ENCODE measurements around the gene NT5C3B. TPM values are rescaled to one million over a fixed set of nuclear protein-coding genes. Genes with fewer than 3 reads are reported as not detected.
A peak's percentile ranks its signal among the peaks of the same experiment; 100 is the strongest.
"Not testable (repeated sequence)": the region's sequence is repeated elsewhere in the genome, so short reads cannot be mapped to it uniquely, and the experiment has no call there.

Gene NT5C3B
- polyA plus RNA-seq (ENCODE audit: insufficient read depth in 1 of 5, insufficient read length in 5 of 5, low replicate concordance in 1 of 5) = 100 to 1,000 TPM in 3 of 5 donors, 10 to 100 TPM in 2; 86.8 to 105 (median 103) TPM
- long read RNA-seq, donor 1, transcript NT5C3B-216 (8 exons, 1,534 nt) = major isoform, 18 of 68 reads
- long read RNA-seq, donor 1, partial matches to known transcripts = 42 of 68 reads
- long read RNA-seq, donor 1, other reads (novel, unspliced or antisense) = 0 of 68 reads
- long read RNA-seq, donor 2, transcript NT5C3B-216 (8 exons, 1,534 nt) = major isoform, 25 of 64 reads
- long read RNA-seq, donor 2, partial matches to known transcripts = 33 of 64 reads
- long read RNA-seq, donor 2, other reads (novel, unspliced or antisense) = 0 of 64 reads
- long read RNA-seq, donor 3, transcript NT5C3B-216 (8 exons, 1,534 nt) = major isoform, 16 of 43 reads
- long read RNA-seq, donor 3, partial matches to known transcripts = 20 of 43 reads
- long read RNA-seq, donor 3, other reads (novel, unspliced or antisense) = 0 of 43 reads
- long read RNA-seq, donor 4, transcript NT5C3B-216 (8 exons, 1,534 nt) = major isoform, 10 of 21 reads
- long read RNA-seq, donor 4, partial matches to known transcripts = 7 of 21 reads
- long read RNA-seq, donor 4, other reads (novel, unspliced or antisense) = 0 of 21 reads
- long read RNA-seq, donor 5, transcript NT5C3B-216 (8 exons, 1,534 nt) = major isoform, 20 of 57 reads
- long read RNA-seq, donor 5, partial matches to known transcripts = 27 of 57 reads
- long read RNA-seq, donor 5, other reads (novel, unspliced or antisense) = 5 of 57 reads
- long read RNA-seq, donor 6, transcript NT5C3B-216 (8 exons, 1,534 nt) = major isoform, 30 of 71 reads
- long read RNA-seq, donor 6, partial matches to known transcripts = 23 of 71 reads
- long read RNA-seq, donor 6, other reads (novel, unspliced or antisense) = 6 of 71 reads
- long read RNA-seq, donor 7, transcript NT5C3B-216 (8 exons, 1,534 nt) = major isoform, 24 of 39 reads
- long read RNA-seq, donor 7, partial matches to known transcripts = 8 of 39 reads
- long read RNA-seq, donor 7, other reads (novel, unspliced or antisense) = 0 of 39 reads
- long read RNA-seq, donor 8, transcript NT5C3B-216 (8 exons, 1,534 nt) = major isoform, 8 of 14 reads
- long read RNA-seq, donor 8, partial matches to known transcripts = 0 of 14 reads
- long read RNA-seq, donor 8, other reads (novel, unspliced or antisense) = 0 of 14 reads

DNA sequence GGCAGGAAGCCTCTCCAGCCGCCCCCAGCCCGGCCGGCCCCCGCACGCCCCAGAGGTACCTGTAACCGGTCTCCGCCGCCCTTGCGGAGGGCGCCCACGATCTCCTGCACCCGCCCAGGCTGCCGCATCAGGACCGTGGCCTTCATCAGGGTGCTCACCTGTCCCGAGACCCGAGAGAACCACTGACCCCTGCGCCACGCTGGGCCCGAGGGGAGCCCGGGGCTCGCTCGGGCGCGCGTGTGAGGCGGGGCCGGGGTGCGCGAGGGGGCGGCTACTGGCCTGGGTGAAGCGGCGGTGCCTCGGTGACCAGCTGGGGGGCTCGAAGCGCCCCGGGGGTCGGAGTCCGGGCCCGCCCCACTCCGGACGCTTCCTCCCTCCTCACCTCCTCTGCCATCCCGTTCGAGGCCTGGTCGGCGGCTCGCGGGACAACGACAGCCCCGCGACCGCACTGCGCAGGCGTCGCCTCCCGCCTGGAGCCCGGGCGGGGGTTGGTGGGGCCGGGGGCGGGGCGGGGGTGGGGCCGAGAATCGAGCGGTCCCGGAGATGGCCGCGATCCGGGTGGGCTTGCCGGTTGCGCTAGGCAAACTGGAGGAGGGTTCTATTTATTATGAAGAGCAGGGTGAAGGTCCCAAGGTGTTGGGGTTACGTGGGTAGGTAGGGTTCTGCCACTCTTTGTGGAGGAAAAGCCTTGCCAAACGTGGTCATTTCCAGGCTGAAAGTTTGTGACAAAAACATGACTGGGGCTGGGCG, at the start of gene NT5C3B:
Gene NT5C3B, minus strand, starts transcription at position 433 of the 750 bp plus-strand sequence. Its CDS starts 39 bp downstream, at position 394.
- DNase-seq = peak; percentile 52 to 58

DNA sequence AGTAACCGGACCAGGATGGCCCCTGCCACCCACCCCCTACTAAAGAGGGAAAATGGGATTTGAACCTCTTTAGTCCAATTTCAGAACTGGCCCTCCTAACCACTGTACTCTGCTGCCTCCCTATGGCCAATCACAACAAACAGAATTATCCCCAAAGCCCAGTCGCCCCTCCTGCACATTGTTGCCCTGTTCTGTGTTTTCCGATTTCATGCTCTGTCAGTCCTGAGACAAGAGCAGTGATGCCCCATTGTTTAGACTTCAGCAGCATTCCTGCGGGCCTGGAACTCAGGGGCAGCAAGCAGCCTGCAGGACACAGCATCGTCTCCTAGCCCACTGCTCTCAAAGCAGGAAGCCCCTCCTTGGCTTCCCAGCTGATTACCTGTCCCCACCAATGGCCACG, 49.7 kb upstream of the NT5C3B start:
- DNase-seq = no peak

- DNase-seq = no peak
Observed at GRCh38 chr17:41882756-41883155, 46.7 kb upstream of the NT5C3B start.

GRCh38 chr17:41880130-41880529, 44.1 kb upstream of the NT5C3B start:
- DNase-seq = no peak

GRCh38 chr17:41874293-41874670, 38.2 kb upstream of the NT5C3B start:
- not testable (repeated sequence) for DNase-seq

DNA sequence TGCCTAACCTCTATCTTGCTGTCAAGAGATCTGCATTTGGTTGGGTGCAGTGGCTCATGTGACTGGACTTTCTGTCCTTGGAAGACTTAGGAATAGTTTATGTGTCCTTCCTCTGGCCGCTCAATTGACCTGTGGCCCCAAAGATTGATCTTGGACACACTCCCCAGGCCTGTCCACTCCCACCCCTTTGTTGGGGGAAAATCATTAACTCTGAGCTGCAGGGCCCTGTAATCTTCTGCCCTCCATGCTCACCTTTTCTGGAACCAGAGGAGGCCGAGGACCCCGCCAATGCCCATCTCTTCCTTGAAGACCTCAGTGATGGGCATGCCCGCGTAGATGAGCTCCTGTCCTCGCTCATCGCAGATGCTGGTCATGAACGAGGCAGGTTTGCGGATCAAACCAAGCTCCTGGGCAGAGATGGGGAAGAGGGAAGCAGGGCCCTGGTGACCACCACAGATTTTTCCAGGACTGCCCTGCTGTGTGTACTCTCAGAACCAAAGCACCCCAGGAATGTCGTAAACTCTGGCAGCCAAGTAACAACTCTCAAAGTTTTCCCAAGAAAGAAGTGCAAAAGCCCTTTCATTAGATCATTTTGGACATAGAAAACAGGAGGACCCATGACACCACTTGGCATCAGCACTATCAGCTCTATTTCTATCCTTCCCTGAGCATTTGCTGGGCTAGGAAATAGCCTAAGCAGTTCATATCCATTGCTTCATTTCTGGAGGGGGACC, 37.7 kb upstream of the NT5C3B start:
- DNase-seq = no peak

- DNase-seq = no peak
Observed at GRCh38 chr17:41871789-41872188, 35.8 kb upstream of the NT5C3B start.

GRCh38 chr17:41870627-41871026, 34.6 kb upstream of the NT5C3B start:
- DNase-seq = no peak

- no peak for DNase-seq
Observed at GRCh38 chr17:41870097-41870496, 34.1 kb upstream of the NT5C3B start.

DNA sequence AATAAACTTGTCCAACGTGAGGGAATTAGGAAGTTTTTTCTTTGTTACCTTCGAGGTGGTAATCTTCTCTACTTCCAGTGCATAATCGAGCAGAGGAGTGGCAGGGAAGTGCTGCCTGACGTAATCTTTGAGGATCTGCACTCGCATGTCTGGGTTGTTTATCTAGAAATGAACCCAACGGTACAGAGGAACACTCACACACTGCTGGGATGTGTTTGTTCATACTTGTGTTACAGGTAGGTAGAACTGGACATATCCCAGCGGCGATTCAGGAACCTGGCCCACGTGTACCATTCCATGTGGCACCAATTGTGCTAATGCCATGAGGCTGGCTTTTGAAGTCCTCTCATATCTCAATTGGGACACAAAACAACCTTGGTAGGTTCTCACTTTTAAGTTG, 33.4 kb upstream of the NT5C3B start:
- no peak for DNase-seq

GRCh38 chr17:41868568-41868967, 32.5 kb upstream of the NT5C3B start:
- DNase-seq = no peak

DNA sequence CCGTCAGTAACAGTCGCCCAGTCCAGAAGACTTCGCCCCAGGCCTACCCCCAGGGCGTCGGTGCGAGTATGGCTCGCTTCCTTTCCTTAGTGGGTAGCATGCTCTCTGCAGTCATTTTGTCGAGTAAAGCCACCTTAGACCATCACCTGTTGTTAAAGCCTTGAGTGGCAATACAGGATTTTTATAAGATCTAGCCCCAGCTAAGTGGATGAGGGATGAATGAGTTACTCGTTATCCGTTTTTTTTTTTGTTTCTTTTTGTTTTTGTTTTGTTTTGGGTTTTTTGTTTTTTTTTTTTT, 29.5 kb upstream of the NT5C3B start:
- no peak for DNase-seq

GRCh38 chr17:41864836-41865595, 29.0 kb upstream of the NT5C3B start, which contains the start of gene KLHL11:
Gene KLHL11 (minus strand): TSS chr17:41865423. CDS start chr17:41865370, 53 bp downstream.
- peak; percentile 82 to 87 for DNase-seq

DNA sequence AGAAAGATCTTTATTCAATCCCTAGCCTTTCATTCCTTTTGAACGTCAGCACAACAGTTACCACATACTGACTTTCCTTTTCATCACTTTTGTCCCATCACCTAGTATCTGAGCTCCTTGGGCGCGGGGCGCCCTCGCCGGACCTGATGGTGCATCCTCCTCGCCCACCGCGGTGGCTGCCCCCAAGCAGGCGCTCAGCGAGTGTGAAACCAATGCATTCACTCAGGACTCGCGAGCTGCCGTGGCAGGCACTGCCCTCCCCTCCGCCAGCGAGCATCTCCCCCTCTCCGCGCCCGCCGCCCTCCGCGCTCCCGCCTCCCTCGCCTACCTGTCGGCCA, 28.4 kb upstream of the NT5C3B start:
- DNase-seq = peak in 1 of 2 donors; percentile 32

DNA sequence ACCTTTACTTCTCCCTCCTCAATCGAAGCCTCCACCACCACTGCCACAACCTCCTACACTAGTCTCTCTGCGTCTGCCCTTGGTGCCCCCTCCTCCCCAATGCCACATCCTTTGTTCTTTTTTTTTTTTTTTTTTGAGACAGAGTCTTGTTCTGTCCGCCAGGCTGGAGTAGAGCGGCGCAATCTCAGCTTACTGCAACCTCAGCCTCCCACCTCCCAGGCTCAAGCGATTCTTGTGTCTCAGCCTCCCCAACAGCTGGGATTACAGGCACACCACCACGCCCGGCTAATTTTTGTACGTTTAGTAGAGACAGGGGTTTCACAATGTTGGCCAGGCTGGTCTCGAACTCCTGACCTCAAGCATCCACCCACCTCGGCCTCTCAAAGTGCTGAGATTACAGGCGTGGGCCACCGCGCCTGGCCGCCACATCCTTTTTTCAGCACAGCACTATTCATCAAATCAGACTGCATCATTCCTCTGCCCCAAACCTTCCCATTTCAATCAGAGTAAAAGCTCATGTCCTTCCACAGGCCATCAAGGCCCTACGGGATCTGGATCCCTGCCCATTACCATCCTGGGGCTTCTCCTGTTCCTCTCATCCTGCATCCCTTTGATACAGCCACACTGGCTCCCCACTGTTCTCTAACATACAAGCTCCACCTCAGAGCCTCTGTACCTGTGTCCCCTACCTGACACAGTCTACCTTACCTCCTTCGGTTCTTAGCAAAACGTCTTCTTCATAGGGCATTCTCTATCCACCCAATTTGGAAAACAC, 27.2 kb upstream of the NT5C3B start:
- no peak for DNase-seq

DNA sequence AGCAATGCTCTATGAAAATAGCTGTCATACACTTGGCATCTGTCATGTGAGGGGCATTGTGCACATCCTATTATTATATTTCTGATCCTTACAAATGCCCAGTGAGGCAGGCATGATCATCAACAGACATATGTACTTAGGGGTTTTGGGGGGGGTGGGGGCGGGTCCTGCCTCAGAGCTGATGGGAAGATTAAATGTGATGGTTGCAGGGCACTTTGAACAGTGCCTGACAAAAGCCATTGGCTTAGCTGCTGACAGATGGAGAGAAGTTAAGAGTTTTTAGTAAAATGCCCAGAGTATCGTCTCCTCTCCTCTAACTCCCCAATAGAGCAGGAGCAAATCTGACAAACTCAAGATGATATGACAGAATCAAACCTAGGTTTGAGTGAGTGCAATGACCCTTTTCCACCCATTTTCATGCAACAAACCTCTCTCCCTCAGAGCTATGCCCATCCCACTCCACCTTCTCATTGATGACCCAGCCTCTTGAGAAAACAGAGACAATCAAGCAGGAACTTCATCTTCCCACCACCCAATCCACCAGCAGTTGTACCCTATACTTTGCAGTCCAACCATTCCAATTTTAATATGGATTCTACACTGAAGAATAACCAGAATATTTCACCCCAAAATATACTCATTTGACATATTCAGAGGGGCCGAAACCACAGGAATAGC, 24.4 kb upstream of the NT5C3B start:
- DNase-seq = no peak

DNA sequence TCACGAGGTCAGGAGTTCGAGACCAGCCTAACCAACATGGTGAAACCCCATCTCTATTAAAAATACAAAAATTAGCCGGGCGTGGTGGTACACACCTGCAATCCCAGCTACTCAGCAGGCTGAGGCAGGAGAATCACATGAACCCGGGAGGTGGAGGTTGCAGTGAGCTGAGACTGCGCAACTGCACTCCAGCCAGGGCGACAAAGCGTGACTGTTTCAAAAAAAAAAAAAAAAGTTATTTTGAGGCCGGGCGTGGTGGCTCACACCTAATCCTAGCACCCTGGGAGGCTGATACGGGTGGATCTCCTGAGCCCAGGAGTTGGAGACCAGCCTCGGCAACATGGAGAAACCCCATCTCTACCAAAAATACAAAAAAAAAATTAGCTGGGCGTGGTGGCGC, 15.3 kb upstream of the NT5C3B start:
- not testable (repeated sequence) for DNase-seq

DNA sequence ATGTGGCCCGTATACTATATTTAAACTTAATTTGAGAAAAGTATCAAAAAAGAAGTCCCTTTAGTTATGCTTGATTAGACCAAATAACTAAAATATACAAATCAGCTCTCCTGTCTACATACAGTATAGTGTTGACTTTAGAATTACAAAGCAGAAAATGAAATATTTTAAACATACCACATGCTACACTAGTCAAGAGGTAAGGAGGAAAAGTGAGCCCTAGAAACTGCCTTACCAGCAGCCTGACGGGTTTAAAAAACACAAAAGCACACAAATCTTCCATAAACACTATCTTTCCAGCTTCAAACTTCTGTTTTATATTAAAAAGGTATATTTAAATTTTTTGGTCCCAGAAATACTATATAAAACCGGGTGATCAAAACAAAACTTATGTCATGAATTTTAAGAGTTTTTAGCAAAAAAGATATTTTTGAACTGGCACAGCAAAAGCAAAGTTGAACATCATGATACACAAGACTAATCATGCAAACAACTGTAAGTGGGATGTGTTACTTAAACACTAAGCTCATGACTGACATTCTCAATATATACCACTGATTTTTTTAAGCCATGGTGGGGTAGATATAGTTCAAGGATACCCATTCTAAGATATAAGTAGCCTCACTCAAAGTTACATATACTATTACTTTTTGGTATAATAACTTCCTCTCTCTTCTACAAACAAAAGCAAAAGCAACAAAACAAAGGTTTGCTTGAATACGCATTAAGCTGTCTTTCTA, 13.4 kb upstream of the NT5C3B start:
- no peak for DNase-seq
